ENCODE measurements around the gene MAP3K8. TPM values are rescaled to one million over a fixed set of nuclear protein-coding genes. Genes with fewer than 3 reads are reported as not detected.

Gene MAP3K8
- 0.32 and 0.67 TPM in 2 replicates for total RNA-seq (2014; rRNA removed; shearing (Covaris generic))
- polyA plus RNA-seq (2015; cell fraction: cytosol; rRNA removed) = 0.80 and 4.2 TPM in 2 replicates
- 7.2 TPM in 2 replicates for polyA plus RNA-seq (2015; cell fraction: nucleus; rRNA removed)

DNA sequence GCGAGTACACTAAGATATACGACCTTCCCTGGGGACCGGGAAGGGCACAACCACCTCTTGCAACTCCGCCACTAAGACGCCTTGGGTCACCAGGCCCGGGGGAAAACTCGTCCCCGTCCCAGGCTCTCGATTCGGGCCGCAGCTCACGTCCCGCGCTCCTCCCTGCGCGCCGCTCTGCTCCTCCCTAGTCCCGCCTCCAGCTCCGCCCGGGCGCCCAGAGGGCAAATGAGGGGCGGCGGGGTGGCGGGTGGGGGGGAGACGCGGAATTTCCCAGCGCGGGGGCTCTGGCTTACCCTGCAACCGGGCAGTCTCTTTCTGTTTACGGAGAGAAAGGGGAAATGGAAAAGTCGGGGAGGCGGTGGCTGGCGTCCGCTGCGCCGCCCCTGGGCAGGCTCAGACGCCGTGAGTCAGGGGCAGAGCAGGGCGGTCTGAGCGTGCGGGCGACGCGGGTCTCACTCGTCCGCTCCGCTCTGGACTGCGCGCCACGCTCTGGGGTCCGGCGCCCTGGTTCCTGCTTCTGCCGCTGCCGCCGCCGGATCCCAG lies at the start of gene MAP3K8:
Gene MAP3K8 (plus strand): TSS at position 455 of the 543 bp plus-strand sequence. CDS start 4,755 bp downstream, outside the sequence.
- DNase-seq (ENCODE audit: low read depth, low spot score) = peak; percentile 64
- in situ Hi-C loops (cut with HindIII; ENCODE audit: low pct_unique_long_range_greater_than_20kb, low sequenced_read_pairs) = no loop called here

- in situ Hi-C loops (cut with HindIII; ENCODE audit: low pct_unique_long_range_greater_than_20kb, low sequenced_read_pairs) = no loop called here
- peak; percentile 30 for DNase-seq (ENCODE audit: low read depth, low spot score)
These were observed 49.2 kb upstream of the MAP3K8 start for GRCh38 chr10:30384701-30385201.

GRCh38 chr10:30386801-30387588 lies 47.0 kb upstream of the MAP3K8 start:
- in situ Hi-C loops (cut with HindIII; ENCODE audit: low pct_unique_long_range_greater_than_20kb, low sequenced_read_pairs) = no loop called here
- no peak for DNase-seq (ENCODE audit: low read depth, low spot score)

GRCh38 chr10:30387646-30388243 lies 46.2 kb upstream of the MAP3K8 start:
- DNase-seq (ENCODE audit: low read depth, low spot score) = peak; percentile 3
- in situ Hi-C loops (cut with HindIII; ENCODE audit: low pct_unique_long_range_greater_than_20kb, low sequenced_read_pairs) = no loop called here

DNA sequence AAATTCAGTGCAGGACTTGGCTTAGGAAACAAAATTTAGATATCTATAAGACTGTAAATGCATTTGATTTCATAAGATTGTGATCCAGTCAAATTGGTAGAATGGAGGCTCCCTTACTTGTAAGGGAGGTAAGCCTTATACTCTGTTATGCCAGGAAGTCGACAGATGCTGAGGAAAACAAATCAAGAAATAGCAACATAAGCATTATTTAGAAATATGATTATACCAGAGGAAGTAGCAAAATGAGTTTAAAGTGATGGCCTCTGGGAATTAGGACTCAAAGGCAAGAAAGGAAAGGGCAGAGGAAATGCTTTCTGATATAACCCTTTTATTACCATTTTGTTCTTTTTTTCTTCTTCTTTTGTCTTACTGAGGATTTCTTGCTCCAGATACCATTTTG lies 44.4 kb upstream of the MAP3K8 start:
- DNase-seq (ENCODE audit: low read depth, low spot score) = no peak
- in situ Hi-C loops (cut with HindIII; ENCODE audit: low pct_unique_long_range_greater_than_20kb, low sequenced_read_pairs) = no loop called here

- in situ Hi-C loops (cut with HindIII; ENCODE audit: low pct_unique_long_range_greater_than_20kb, low sequenced_read_pairs) = no loop called here
- no peak for DNase-seq (ENCODE audit: low read depth, low spot score)
These were observed 43.8 kb upstream of the MAP3K8 start for GRCh38 chr10:30390207-30390606.

- in situ Hi-C loops (cut with HindIII; ENCODE audit: low pct_unique_long_range_greater_than_20kb, low sequenced_read_pairs) = no loop called here
- no peak for DNase-seq (ENCODE audit: low read depth, low spot score)
These were observed 42.7 kb upstream of the MAP3K8 start for GRCh38 chr10:30391266-30391665.

DNA sequence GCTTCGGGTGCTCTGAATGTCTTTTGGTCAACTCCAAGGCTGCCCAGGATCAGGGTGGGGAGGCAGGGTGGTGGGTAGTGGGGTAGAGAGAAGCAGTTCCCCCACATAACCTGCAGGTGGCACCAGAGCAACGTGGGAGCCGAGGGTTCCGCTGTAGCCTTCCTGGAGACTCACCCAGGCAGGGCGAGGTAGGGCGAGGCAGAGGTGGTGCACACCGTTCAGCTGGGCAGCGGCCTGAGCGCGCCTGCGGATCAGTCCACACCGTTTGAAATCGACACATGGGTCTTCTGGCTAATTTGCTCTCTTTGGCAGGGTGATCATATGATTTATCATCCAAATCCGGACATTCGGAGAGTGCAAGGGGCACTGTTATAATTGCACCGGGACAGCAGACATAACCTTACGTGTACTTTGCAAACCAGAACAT lies 41.4 kb upstream of the MAP3K8 start:
- in situ Hi-C loops (cut with HindIII; ENCODE audit: low pct_unique_long_range_greater_than_20kb, low sequenced_read_pairs) = no loop called here
- DNase-seq (ENCODE audit: low read depth, low spot score) = peak; percentile 71

DNA sequence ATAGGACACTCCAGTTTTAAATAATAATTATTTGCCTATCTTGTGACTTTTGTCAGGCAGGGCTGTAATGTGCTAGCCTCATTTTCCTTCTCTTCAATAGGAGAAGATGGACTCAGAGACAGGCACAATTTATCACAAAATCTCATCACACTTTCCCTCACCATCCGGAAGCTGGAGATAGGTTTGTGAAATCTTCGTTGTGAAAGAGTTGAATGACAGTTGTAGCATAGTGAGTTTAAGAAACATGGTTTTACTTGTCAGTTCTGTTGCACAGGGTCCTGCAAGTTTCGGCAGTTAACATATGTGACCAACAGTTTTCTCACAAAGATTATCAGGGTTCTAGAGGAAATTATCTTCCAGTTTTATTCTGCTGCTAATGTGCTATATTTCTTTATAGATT lies 37.7 kb upstream of the MAP3K8 start:
- no peak for DNase-seq (ENCODE audit: low read depth, low spot score)
- in situ Hi-C loops (cut with HindIII; ENCODE audit: low pct_unique_long_range_greater_than_20kb, low sequenced_read_pairs) = no loop called here

DNA sequence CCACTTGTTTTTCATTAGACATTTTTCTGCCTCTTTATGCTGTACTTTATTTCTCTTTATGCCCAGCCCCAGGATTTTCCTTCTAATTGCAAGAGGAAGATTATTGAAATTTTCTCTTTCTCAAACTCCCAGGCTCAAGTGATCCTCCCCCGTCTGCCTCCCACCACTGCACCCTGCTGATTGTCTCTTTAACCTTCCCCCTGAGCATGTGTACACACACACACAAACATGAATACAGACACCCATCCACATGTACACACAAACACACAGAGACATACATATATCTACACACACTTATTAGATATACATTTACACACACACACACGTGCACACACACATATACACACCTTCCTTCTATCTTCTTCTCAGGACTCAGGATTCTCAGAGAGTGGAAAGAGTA lies 37.3 kb upstream of the MAP3K8 start:
- no peak for DNase-seq (ENCODE audit: low read depth, low spot score)
- in situ Hi-C loops (cut with HindIII; ENCODE audit: low pct_unique_long_range_greater_than_20kb, low sequenced_read_pairs) = no loop called here

DNA sequence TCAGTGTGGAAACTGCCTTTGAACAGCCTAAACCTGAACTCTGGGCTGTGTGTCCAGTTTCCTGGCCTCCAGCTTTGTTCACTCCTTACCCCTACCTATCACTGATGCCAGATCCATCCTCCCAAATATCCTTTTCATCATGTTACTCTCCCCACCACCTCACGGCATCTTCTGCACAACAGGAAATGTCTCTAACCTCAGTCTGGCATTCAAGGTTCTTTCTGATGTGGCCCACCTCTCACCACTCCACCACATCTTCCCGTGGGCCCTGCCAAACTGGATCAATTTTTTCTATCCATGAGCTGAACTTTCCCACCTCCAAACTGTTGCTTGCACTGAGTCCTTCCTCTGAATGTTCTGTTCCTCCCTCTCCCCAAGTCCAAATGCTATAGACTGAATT lies 35.8 kb upstream of the MAP3K8 start:
- DNase-seq (ENCODE audit: low read depth, low spot score) = no peak
- in situ Hi-C loops (cut with HindIII; ENCODE audit: low pct_unique_long_range_greater_than_20kb, low sequenced_read_pairs) = no loop called here

GRCh38 chr10:30398788-30399187 lies 35.2 kb upstream of the MAP3K8 start:
- in situ Hi-C loops (cut with HindIII; ENCODE audit: low pct_unique_long_range_greater_than_20kb, low sequenced_read_pairs) = no loop called here

GRCh38 chr10:30403494-30403893 lies 30.5 kb upstream of the MAP3K8 start:
- no peak for DNase-seq (ENCODE audit: low read depth, low spot score)
- in situ Hi-C loops (cut with HindIII; ENCODE audit: low pct_unique_long_range_greater_than_20kb, low sequenced_read_pairs) = no loop called here

More at GRCh38 chr10:30398788-30399187, 35.2 kb upstream of the MAP3K8 start:
- DNase-seq (ENCODE audit: low read depth, low spot score) = no peak

- no peak for DNase-seq (ENCODE audit: low read depth, low spot score)
- in situ Hi-C loops (cut with HindIII; ENCODE audit: low pct_unique_long_range_greater_than_20kb, low sequenced_read_pairs) = no loop called here
These were observed 29.4 kb upstream of the MAP3K8 start for GRCh38 chr10:30404540-30404939.

DNA sequence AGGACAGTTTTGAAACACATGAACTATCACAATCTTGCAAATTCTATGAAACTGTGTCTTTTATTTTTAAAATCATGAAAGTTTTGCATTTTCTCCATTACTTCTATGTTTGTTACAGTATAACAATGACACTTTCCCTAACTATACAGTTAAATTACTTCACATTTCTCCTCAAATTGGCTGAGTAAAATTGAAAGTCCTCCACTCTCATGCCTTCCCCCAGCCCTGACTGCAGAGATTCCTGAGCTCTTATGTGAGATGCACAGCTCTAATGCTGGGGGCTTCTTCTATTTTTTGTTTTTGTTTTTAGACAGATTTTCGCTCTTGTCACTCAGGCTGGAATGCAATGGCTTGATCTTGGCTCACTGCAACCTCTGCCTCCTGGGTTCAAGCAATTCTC lies 22.7 kb upstream of the MAP3K8 start:
- in situ Hi-C loops (cut with HindIII; ENCODE audit: low pct_unique_long_range_greater_than_20kb, low sequenced_read_pairs) = no loop called here
- DNase-seq (ENCODE audit: low read depth, low spot score) = no peak

- in situ Hi-C loops (cut with HindIII; ENCODE audit: low pct_unique_long_range_greater_than_20kb, low sequenced_read_pairs) = no loop called here
- DNase-seq (ENCODE audit: low read depth, low spot score) = no peak
These were observed 21.1 kb upstream of the MAP3K8 start for GRCh38 chr10:30412901-30413300.

GRCh38 chr10:30413996-30414576 lies 19.9 kb upstream of the MAP3K8 start:
- in situ Hi-C loops (cut with HindIII; ENCODE audit: low pct_unique_long_range_greater_than_20kb, low sequenced_read_pairs) = no loop called here
- DNase-seq (ENCODE audit: low read depth, low spot score) = peak; percentile 62

GRCh38 chr10:30415593-30415992 lies 18.4 kb upstream of the MAP3K8 start:
- in situ Hi-C loops (cut with HindIII; ENCODE audit: low pct_unique_long_range_greater_than_20kb, low sequenced_read_pairs) = no loop called here
- no peak for DNase-seq (ENCODE audit: low read depth, low spot score)
